ENCODE results near the gene QRFP. TPM values are rescaled to one million over a fixed set of nuclear protein-coding genes. Genes with fewer than 3 reads are reported as not detected.
A peak's percentile ranks its signal among the peaks of the same experiment; 100 is the strongest.

The QRFP gene
- not detected for total RNA-seq
- long read RNA-seq = 0 reads

GRCh38 chr9:130896233-130897014, at the start of gene QRFP:
Gene QRFP (minus strand): TSS chr9:130896812. CDS start chr9:130893838, 2,974 bp downstream.
- no peak for TF ChIP-seq CTCF (IDR thresholded peaks at IDR 0.05; ENCODE audit: borderline replicate concordance)
- peaks cover 25% of the 10 kb centered on the region for H3K27me3 ChIP-seq (ENCODE audit: low read depth)
- DNase-seq = no peak
- no peaks in the 10 kb centered on the region for H3K9me3 ChIP-seq (replicated peaks)
- intact Hi-C loops (cut with micrococcal nuclease) = no loop called here
- H3K36me3 ChIP-seq = peaks cover 2% of the 10 kb centered on the region
- no peak within 1 kb of the TSS for H3K4me3 ChIP-seq
- H3K4me1 ChIP-seq = peaks cover 46% of the 10 kb centered on the region
- H3K27ac ChIP-seq (replicated peaks) = peak within 1 kb of the TSS; percentile 23

GRCh38 chr9:130945173-130945572, 48.6 kb upstream of the QRFP start:
- Histone ChIP-seq H3K36me3 (no peaks in the 10 kb centered on the region), H3K9me3 (replicated peaks) (peaks cover 6% of the 10 kb centered on the region), H3K4me1 (peaks cover 8% of the 10 kb centered on the region), H3K27me3 (ENCODE audit: low read depth) (peaks cover 73% of the 10 kb centered on the region), H3K27ac (replicated peaks) (no peak overlapping the region), H3K4me3 (no peak overlapping the region)
- intact Hi-C loops (cut with micrococcal nuclease) = loop anchor here (10.0 kb wide), 1 partner anchor 240 kb away; no protein-coding TSS in a partner anchor
- no peak for DNase-seq
- no peak for TF ChIP-seq CTCF (IDR thresholded peaks at IDR 0.05; ENCODE audit: borderline replicate concordance)

- no peak overlapping the region for H3K27ac ChIP-seq (replicated peaks)
- no peaks in the 10 kb centered on the region for H3K36me3 ChIP-seq
- no peak for DNase-seq
- H3K9me3 ChIP-seq (replicated peaks) = peaks cover 2% of the 10 kb centered on the region
- intact Hi-C loops (cut with micrococcal nuclease) = loop anchor here (10.0 kb wide), 1 partner anchor 240 kb away; no protein-coding TSS in a partner anchor
- H3K27me3 ChIP-seq (ENCODE audit: low read depth) = peaks cover 73% of the 10 kb centered on the region
- no peak for TF ChIP-seq CTCF (IDR thresholded peaks at IDR 0.05; ENCODE audit: borderline replicate concordance)
- H3K4me1 ChIP-seq = peaks cover 14% of the 10 kb centered on the region
- H3K4me3 ChIP-seq = no peak overlapping the region
Observed at GRCh38 chr9:130944510-130945058, 48.0 kb upstream of the QRFP start.

- no peak for TF ChIP-seq CTCF (IDR thresholded peaks at IDR 0.05; ENCODE audit: borderline replicate concordance)
- no peak overlapping the region for H3K27ac ChIP-seq (replicated peaks)
- H3K36me3 ChIP-seq = no peaks in the 10 kb centered on the region
- peaks cover 73% of the 10 kb centered on the region for H3K27me3 ChIP-seq (ENCODE audit: low read depth)
- no peak for DNase-seq
- H3K4me1 ChIP-seq = peaks cover 22% of the 10 kb centered on the region
- H3K4me3 ChIP-seq = no peak overlapping the region
- no peaks in the 10 kb centered on the region for H3K9me3 ChIP-seq (replicated peaks)
- intact Hi-C loops (cut with micrococcal nuclease) = loop anchor here (10.0 kb wide), 1 partner anchor 239 kb away; no protein-coding TSS in a partner anchor
Observed at GRCh38 chr9:130943777-130944176, 47.2 kb upstream of the QRFP start.

- Histone ChIP-seq H3K4me3 (no peak overlapping the region), H3K27ac (replicated peaks) (no peak overlapping the region), H3K27me3 (ENCODE audit: low read depth) (peaks cover 73% of the 10 kb centered on the region), H3K9me3 (replicated peaks) (no peaks in the 10 kb centered on the region), H3K4me1 (peaks cover 26% of the 10 kb centered on the region), H3K36me3 (no peaks in the 10 kb centered on the region)
- no peak for TF ChIP-seq CTCF (IDR thresholded peaks at IDR 0.05; ENCODE audit: borderline replicate concordance)
- intact Hi-C loops (cut with micrococcal nuclease) = loop anchor here (10.0 kb wide), 1 partner anchor 238 kb away; no protein-coding TSS in a partner anchor
- no peak for DNase-seq
Observed at GRCh38 chr9:130943221-130943620, 46.6 kb upstream of the QRFP start.
